Liver (tissue), 9 donors: Measurements from ENCODE around the gene DIS3L2. TPM values are rescaled to one million over a fixed set of nuclear protein-coding genes. Genes with fewer than 3 reads are reported as not detected.
"Not testable (repeated sequence)": the region's sequence is repeated elsewhere in the genome, so short reads cannot be mapped to it uniquely, and the experiment has no call there.

ENCODE experiments used
- DNase-seq: peaks from one replicate; pipeline ENCODE4 v3.0.0-alpha.2; 2017; ENCODE audit warnings: low spot score
- H3K27ac ChIP-seq, 2 donors: one replicate each; pipeline ENCODE4 v1.7.0; 2013; ENCODE audit warnings: inconsistent platforms in 2 of 2, low read length in 2 of 2, control low read depth in 1 of 2, low read depth in 1 of 2, mild to moderate bottlenecking in 1 of 2
- H3K27me3 ChIP-seq, 4 donors: one replicate each; pipeline versions ENCODE4 v1.6.1 to v1.7.0; 2013; ENCODE audit warnings: low read length in 3 of 4, inconsistent platforms in 1 of 4, mild to moderate bottlenecking in 1 of 4, moderate library complexity in 1 of 4; ENCODE audit not compliant: control insufficient read depth in 4 of 4, insufficient read depth in 4 of 4
- H3K36me3 ChIP-seq, 4 donors: one replicate each; pipeline versions ENCODE4 v1.6.1 to v1.7.0; 2013; ENCODE audit warnings: low read length in 3 of 4, mild to moderate bottlenecking in 3 of 4, low read depth in 1 of 4, moderate library complexity in 1 of 4; ENCODE audit not compliant: control insufficient read depth in 4 of 4, insufficient read depth in 3 of 4
- H3K4me1 ChIP-seq, 4 donors: one replicate each; pipeline versions ENCODE4 v1.6.1 to v1.7.0; 2013; ENCODE audit warnings: low read length in 3 of 4, mild to moderate bottlenecking in 3 of 4, moderate library complexity in 1 of 4; ENCODE audit not compliant: control insufficient read depth in 4 of 4, insufficient read depth in 4 of 4
- H3K4me3 ChIP-seq, 3 donors: one replicate each; pipeline versions ENCODE4 v1.6.1 to v1.7.0; 2013; ENCODE audit warnings: low read length in 3 of 3, control low read depth in 1 of 3, low read depth in 1 of 3, mild to moderate bottlenecking in 1 of 3
- H3K9ac ChIP-seq, 2 donors: one replicate each; pipeline ENCODE4 v1.7.0; 2013; ENCODE audit warnings: low read length in 2 of 2, mild to moderate bottlenecking in 2 of 2, moderate library complexity in 2 of 2, control low read depth in 1 of 2, low read depth in 1 of 2
- H3K9me3 ChIP-seq, 4 donors: one replicate each; pipeline versions ENCODE4 v1.6.1 to v1.7.0; 2013; ENCODE audit warnings: low read length in 3 of 4; ENCODE audit not compliant: control insufficient read depth in 4 of 4
- ATF3 ChIP-seq: IDR thresholded peaks from 2 replicates; pipeline ENCODE4 v1.6.1; 2016; ENCODE audit warnings: antibody characterized with exemption
- EGR1 ChIP-seq, 2 donors: IDR thresholded peaks; 2 replicates each; pipeline ENCODE4 v1.6.1; 2016 to 2018; ENCODE audit warnings: antibody characterized with exemption in 2 of 2, low read depth in 2 of 2
- FOXA1 ChIP-seq: IDR thresholded peaks from 2 replicates; pipeline ENCODE4 v1.6.1; 2016; ENCODE audit warnings: antibody characterized with exemption
- FOXA2 ChIP-seq: IDR thresholded peaks from 2 replicates; pipeline ENCODE4 v1.6.1; 2016; ENCODE audit warnings: antibody characterized with exemption
- HNF4A ChIP-seq, 2 donors: conservative IDR thresholded peaks; 2 replicates each; pipeline ENCODE4 v1.6.1; 2016; ENCODE audit warnings: antibody characterized with exemption in 2 of 2, mild to moderate bottlenecking in 2 of 2
- HNF4G ChIP-seq: IDR thresholded peaks from 2 replicates; pipeline ENCODE4 v1.6.1; 2016; ENCODE audit warnings: antibody characterized with exemption
- JUND ChIP-seq, 2 donors: IDR thresholded peaks; 2 replicates each; pipeline ENCODE4 v1.6.1; 2016; ENCODE audit warnings: antibody characterized with exemption in 2 of 2
- NR2F2 ChIP-seq: IDR thresholded peaks from 2 replicates; pipeline ENCODE4 v1.6.1; 2016; ENCODE audit warnings: antibody characterized with exemption
- RAD21 ChIP-seq, 2 donors: IDR thresholded peaks; 2 replicates each; pipeline ENCODE4 v1.6.1; 2016; ENCODE audit warnings: antibody characterized with exemption in 2 of 2, mild to moderate bottlenecking in 2 of 2
- RXRA ChIP-seq, 2 donors: IDR thresholded peaks; 2 replicates each; pipeline ENCODE4 v1.6.1; 2017 to 2018; ENCODE audit warnings: antibody characterized with exemption in 2 of 2, mild to moderate bottlenecking in 1 of 2
- SP1 ChIP-seq: IDR thresholded peaks from 2 replicates; pipeline ENCODE4 v1.6.1; 2018; ENCODE audit warnings: antibody characterized with exemption, mild to moderate bottlenecking
- TAF1 ChIP-seq: conservative IDR thresholded peaks from 2 replicates; pipeline ENCODE4 v1.6.1; 2016; ENCODE audit warnings: antibody characterized with exemption, mild to moderate bottlenecking
- whole genome bisulfite sequencing: extraction: QIAGEN DNeasy Blood & Tissue Kit; methylation state at CpG from one replicate; pipeline ENCODE4 v1.1.7; 2013; 5-methylcytosine and 5-hydroxymethylcytosine counted together
- polyA plus RNA-seq, 2 donors: library from polyadenylated mRNA; stranded (reverse) in 1 of 2; unstranded in 1 of 2; fragments of 200-250 nt in 1 of 2; fragments of >200 nt in 1 of 2; fragmentation: Nextera tagmentation in 1 of 2; extraction: Ambion mirVana in 1 of 2; gene quantifications; one replicate each; pipeline versions ENCODE4 v1.2.1 to v1.2.3, GENCODE V29; 2013 to 2015
- total RNA-seq, 2 donors: library from RNA; depleted of rRNA; stranded (reverse); fragments of >200 nt; gene quantifications; one replicate each; pipeline ENCODE4 v1.2.3, GENCODE V29; 2014
- TF ChIP-seq, protein P1 (sequence below): fragments of 150-350 bp; IDR thresholded peaks from 2 replicates; pipeline ENCODE4 v1.5.1; 2017; ENCODE audit warnings: improper control_type of control experiment, low read depth, low read length; ENCODE audit not compliant: missing input control
- TF ChIP-seq, protein P2 (sequence below): IDR thresholded peaks from 2 replicates; pipeline ENCODE4 v1.6.1; 2016; ENCODE audit warnings: antibody characterized with exemption, mild to moderate bottlenecking
- donor health status: healthy.
- donor health status: healthy.
- donor health status: healthy.
- donor health status: healthy.
- donor health status: healthy.

Gene DIS3L2
- total and polyA plus RNA-seq, 4 donors: 5.7 to 21.5 (median 8.8) TPM

GRCh38 chr2:232322560-232323327 is 361.2 kb downstream of the DIS3L2 start:
- Histone ChIP-seq H3K4me3 (no peak overlapping the region), H3K4me1 (peaks cover 0 to 5% (median 0%) of the 10 kb centered on the region in 4 donors), H3K27me3 (no peaks in the 10 kb centered on the region), H3K9me3 (no peaks in the 10 kb centered on the region), H3K9ac (no peak overlapping the region), H3K36me3 (no peaks in the 10 kb centered on the region), H3K27ac (no peak overlapping the region)
- WGBS: 94% methylated on average over 18 of the region's 18 CpGs
- TF ChIP-seq TAF1 (no peak), JUND (IDR thresholded peaks at IDR 0.05) (no peak), FOXA1 (no peak), FOXA2 (no peak), RAD21 (IDR thresholded peaks at IDR 0.05) (no peak), ATF3 (no peak), HNF4G (no peak), RXRA (IDR thresholded peaks at IDR 0.05) (no peak), EGR1 (IDR thresholded peaks at IDR 0.05; ENCODE audit: low read depth in 2 of 2) (no peak), NR2F2 (no peak), HNF4A (conservative IDR thresholded peaks at IDR 0.05) (no peak), SP1 (no peak)
- TF ChIP-seq, protein P1, sequence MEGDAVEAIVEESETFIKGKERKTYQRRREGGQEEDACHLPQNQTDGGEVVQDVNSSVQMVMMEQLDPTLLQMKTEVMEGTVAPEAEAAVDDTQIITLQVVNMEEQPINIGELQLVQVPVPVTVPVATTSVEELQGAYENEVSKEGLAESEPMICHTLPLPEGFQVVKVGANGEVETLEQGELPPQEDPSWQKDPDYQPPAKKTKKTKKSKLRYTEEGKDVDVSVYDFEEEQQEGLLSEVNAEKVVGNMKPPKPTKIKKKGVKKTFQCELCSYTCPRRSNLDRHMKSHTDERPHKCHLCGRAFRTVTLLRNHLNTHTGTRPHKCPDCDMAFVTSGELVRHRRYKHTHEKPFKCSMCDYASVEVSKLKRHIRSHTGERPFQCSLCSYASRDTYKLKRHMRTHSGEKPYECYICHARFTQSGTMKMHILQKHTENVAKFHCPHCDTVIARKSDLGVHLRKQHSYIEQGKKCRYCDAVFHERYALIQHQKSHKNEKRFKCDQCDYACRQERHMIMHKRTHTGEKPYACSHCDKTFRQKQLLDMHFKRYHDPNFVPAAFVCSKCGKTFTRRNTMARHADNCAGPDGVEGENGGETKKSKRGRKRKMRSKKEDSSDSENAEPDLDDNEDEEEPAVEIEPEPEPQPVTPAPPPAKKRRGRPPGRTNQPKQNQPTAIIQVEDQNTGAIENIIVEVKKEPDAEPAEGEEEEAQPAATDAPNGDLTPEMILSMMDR: no peak
- TF ChIP-seq, protein P2, sequence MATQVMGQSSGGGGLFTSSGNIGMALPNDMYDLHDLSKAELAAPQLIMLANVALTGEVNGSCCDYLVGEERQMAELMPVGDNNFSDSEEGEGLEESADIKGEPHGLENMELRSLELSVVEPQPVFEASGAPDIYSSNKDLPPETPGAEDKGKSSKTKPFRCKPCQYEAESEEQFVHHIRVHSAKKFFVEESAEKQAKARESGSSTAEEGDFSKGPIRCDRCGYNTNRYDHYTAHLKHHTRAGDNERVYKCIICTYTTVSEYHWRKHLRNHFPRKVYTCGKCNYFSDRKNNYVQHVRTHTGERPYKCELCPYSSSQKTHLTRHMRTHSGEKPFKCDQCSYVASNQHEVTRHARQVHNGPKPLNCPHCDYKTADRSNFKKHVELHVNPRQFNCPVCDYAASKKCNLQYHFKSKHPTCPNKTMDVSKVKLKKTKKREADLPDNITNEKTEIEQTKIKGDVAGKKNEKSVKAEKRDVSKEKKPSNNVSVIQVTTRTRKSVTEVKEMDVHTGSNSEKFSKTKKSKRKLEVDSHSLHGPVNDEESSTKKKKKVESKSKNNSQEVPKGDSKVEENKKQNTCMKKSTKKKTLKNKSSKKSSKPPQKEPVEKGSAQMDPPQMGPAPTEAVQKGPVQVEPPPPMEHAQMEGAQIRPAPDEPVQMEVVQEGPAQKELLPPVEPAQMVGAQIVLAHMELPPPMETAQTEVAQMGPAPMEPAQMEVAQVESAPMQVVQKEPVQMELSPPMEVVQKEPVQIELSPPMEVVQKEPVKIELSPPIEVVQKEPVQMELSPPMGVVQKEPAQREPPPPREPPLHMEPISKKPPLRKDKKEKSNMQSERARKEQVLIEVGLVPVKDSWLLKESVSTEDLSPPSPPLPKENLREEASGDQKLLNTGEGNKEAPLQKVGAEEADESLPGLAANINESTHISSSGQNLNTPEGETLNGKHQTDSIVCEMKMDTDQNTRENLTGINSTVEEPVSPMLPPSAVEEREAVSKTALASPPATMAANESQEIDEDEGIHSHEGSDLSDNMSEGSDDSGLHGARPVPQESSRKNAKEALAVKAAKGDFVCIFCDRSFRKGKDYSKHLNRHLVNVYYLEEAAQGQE: no peak
- DNase-seq: no peak

DNA sequence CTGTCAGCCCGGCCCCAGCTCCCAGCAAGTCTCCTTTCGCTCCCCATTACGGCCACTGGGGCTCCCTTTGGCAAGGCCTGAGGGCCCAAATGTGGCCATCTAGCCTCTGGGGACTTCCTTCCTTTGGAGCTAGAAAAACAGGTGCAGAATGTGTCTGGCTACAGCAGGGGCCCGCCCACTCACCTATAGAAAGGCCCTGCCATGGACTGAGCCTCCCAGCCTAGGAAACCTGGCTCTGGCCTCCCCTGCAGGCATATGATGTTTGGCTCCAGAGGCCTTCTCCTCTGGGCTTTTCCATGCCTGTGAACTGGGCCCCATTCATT is 361.8 kb downstream of the DIS3L2 start:
- Histone ChIP-seq H3K27ac (no peak overlapping the region), H3K27me3 (no peaks in the 10 kb centered on the region), H3K9ac (no peak overlapping the region), H3K4me1 (peaks cover 0 to 5% (median 0%) of the 10 kb centered on the region in 4 donors), H3K36me3 (no peaks in the 10 kb centered on the region), H3K9me3 (no peaks in the 10 kb centered on the region), H3K4me3 (no peak overlapping the region)
- DNase-seq: no peak
- TF ChIP-seq ATF3: no peak
- WGBS: 96% methylated on average over 4 of the region's 4 CpGs

GRCh38 chr2:232323967-232324366 is 362.5 kb downstream of the DIS3L2 start:
- WGBS: 97% methylated on average over 6 of the region's 6 CpGs
- not testable (repeated sequence) for H3K27me3 ChIP-seq, H3K9ac ChIP-seq, H3K4me3 ChIP-seq, H3K36me3 ChIP-seq, H3K4me1 ChIP-seq, DNase-seq, H3K27ac ChIP-seq, H3K9me3 ChIP-seq
